ENCODE data around the gene SLC35F5. TPM values are rescaled to one million over a fixed set of nuclear protein-coding genes. Genes with fewer than 3 reads are reported as not detected.

SLC35F5 gene
- total and polyA plus RNA-seq, 2 of the 13 experiments (the other 11 are each of a cell fraction or from before 2014, with no cell fraction given) = 139 to 174 TPM

GRCh38 chr2:113705982-113706523, 50.4 kb downstream of the SLC35F5 start (continued):
- peak; percentile 17; the same call in 1 of the 2 replicates for TF ChIP-seq KDM2A (CRISPR knock-in tag; IDR thresholded peaks at IDR 0.05; ENCODE audit: borderline replicate concordance, low read depth)
- TF ChIP-seq RFXAP (CRISPR knock-in tag; IDR thresholded peaks at IDR 0.05; ENCODE audit: borderline replicate concordance) = no peak
- TF ChIP-seq KDM5B (CRISPR knock-in tag; IDR thresholded peaks at IDR 0.05; ENCODE audit: borderline replicate concordance) = 0 out of 2 replicates have a peak, but pooled peaks have one; percentile 28
- 0 out of 2 replicates have a peak, but pooled peaks have one; percentile 27 for TF ChIP-seq ZNF142 (CRISPR knock-in tag; IDR thresholded peaks at IDR 0.05)
- TF ChIP-seq ATF4 (CRISPR knock-in tag; IDR thresholded peaks at IDR 0.05) = no peak
- no peak for TF ChIP-seq ELF4 (CRISPR knock-in tag; IDR thresholded peaks at IDR 0.05; ENCODE audit: borderline replicate concordance)
- TF ChIP-seq, protein P1, sequence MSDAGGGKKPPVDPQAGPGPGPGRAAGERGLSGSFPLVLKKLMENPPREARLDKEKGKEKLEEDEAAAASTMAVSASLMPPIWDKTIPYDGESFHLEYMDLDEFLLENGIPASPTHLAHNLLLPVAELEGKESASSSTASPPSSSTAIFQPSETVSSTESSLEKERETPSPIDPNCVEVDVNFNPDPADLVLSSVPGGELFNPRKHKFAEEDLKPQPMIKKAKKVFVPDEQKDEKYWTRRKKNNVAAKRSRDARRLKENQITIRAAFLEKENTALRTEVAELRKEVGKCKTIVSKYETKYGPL (CRISPR knock-in tag; IDR thresholded peaks at IDR 0.05) = no peak
- peak; percentile 32 for TF ChIP-seq ZNF687 (CRISPR knock-in tag; IDR thresholded peaks at IDR 0.05)
- TF ChIP-seq, protein P2, sequence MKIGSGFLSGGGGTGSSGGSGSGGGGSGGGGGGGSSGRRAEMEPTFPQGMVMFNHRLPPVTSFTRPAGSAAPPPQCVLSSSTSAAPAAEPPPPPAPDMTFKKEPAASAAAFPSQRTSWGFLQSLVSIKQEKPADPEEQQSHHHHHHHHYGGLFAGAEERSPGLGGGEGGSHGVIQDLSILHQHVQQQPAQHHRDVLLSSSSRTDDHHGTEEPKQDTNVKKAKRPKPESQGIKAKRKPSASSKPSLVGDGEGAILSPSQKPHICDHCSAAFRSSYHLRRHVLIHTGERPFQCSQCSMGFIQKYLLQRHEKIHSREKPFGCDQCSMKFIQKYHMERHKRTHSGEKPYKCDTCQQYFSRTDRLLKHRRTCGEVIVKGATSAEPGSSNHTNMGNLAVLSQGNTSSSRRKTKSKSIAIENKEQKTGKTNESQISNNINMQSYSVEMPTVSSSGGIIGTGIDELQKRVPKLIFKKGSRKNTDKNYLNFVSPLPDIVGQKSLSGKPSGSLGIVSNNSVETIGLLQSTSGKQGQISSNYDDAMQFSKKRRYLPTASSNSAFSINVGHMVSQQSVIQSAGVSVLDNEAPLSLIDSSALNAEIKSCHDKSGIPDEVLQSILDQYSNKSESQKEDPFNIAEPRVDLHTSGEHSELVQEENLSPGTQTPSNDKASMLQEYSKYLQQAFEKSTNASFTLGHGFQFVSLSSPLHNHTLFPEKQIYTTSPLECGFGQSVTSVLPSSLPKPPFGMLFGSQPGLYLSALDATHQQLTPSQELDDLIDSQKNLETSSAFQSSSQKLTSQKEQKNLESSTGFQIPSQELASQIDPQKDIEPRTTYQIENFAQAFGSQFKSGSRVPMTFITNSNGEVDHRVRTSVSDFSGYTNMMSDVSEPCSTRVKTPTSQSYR (CRISPR knock-in tag; IDR thresholded peaks at IDR 0.05; ENCODE audit: borderline replicate concordance) = peak; percentile 69; the same call in 1 of the 2 replicates
- TF ChIP-seq SIX4 (CRISPR knock-in tag; IDR thresholded peaks at IDR 0.05) = no peak
